Measurements from ENCODE around the gene MATK. TPM values are rescaled to one million over a fixed set of nuclear protein-coding genes. Genes with fewer than 3 reads are reported as not detected.

Gene MATK
- total RNA-seq, 1 donor from 2014 or later, result not detected

DNA sequence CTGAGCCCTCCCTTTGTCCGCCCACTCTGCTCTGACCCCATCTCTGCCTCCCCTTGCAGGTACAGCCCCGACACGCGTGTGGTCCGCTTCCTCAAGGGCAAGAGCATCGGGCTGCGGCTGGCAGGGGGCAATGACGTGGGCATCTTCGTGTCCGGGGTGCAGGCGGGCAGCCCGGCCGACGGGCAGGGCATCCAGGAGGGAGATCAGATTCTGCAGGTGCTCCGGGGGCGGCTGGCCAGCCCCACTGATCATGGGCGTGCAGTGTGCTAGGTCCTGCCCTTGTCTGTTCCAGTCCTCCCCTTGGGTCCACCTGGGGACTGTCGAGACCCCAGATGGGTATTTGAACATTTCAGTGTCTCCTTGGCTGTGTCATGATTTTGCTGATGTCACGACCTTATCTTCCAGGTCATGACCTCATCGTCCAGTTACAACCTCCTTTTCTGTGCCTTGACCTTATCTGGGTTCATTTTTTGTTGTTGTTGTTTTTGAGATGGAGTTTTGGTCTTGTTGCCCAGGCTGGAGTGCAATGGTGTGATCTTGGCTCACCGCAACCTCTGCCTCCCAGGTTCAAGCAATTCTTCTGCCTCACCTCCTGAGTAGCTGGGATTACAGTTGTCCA lies 50.0 kb downstream of the MATK start:
- no peak overlapping the region for H3K4me3 ChIP-seq
- H3K27me3 ChIP-seq, result no peaks in the 10 kb centered on the region
- H3K27ac ChIP-seq, result no peak overlapping the region
- TF ChIP-seq, protein P1, sequence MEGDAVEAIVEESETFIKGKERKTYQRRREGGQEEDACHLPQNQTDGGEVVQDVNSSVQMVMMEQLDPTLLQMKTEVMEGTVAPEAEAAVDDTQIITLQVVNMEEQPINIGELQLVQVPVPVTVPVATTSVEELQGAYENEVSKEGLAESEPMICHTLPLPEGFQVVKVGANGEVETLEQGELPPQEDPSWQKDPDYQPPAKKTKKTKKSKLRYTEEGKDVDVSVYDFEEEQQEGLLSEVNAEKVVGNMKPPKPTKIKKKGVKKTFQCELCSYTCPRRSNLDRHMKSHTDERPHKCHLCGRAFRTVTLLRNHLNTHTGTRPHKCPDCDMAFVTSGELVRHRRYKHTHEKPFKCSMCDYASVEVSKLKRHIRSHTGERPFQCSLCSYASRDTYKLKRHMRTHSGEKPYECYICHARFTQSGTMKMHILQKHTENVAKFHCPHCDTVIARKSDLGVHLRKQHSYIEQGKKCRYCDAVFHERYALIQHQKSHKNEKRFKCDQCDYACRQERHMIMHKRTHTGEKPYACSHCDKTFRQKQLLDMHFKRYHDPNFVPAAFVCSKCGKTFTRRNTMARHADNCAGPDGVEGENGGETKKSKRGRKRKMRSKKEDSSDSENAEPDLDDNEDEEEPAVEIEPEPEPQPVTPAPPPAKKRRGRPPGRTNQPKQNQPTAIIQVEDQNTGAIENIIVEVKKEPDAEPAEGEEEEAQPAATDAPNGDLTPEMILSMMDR (IDR thresholded peaks at IDR 0.05), result no peak
- no peaks in the 10 kb centered on the region for H3K36me3 ChIP-seq
- intact Hi-C loops (cut with DNase I), result no loop called here
- no peak for DNase-seq (ENCODE audit: low spot score in 2 of 2)
- no peaks in the 10 kb centered on the region for H3K9me3 ChIP-seq
- no peaks in the 10 kb centered on the region for H3K4me1 ChIP-seq

DNA sequence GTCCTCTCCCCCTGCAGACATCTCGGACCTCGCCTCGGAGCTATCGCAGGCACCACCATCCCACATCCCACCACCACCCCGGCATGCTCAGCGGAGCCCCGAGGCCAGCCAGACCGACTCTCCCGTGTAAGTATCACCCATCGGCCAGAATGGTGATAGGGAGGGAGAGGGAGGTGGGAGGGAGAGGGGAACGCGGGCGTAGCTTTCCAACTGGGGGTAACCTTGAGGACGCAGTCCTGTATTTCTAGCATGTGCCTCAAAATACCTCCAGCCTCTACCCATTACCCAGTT lies 51.9 kb downstream of the MATK start:
- H3K4me3 ChIP-seq, result no peak overlapping the region
- H3K27ac ChIP-seq, result no peak overlapping the region
- intact Hi-C loops (cut with DNase I), result no loop called here
- TF ChIP-seq, protein P1 (IDR thresholded peaks at IDR 0.05), result no peak
- H3K4me1 ChIP-seq, result no peaks in the 10 kb centered on the region
- no peaks in the 10 kb centered on the region for H3K9me3 ChIP-seq
- H3K36me3 ChIP-seq, result no peaks in the 10 kb centered on the region
- no peaks in the 10 kb centered on the region for H3K27me3 ChIP-seq
- no peak for DNase-seq (ENCODE audit: low spot score in 2 of 2)

DNA sequence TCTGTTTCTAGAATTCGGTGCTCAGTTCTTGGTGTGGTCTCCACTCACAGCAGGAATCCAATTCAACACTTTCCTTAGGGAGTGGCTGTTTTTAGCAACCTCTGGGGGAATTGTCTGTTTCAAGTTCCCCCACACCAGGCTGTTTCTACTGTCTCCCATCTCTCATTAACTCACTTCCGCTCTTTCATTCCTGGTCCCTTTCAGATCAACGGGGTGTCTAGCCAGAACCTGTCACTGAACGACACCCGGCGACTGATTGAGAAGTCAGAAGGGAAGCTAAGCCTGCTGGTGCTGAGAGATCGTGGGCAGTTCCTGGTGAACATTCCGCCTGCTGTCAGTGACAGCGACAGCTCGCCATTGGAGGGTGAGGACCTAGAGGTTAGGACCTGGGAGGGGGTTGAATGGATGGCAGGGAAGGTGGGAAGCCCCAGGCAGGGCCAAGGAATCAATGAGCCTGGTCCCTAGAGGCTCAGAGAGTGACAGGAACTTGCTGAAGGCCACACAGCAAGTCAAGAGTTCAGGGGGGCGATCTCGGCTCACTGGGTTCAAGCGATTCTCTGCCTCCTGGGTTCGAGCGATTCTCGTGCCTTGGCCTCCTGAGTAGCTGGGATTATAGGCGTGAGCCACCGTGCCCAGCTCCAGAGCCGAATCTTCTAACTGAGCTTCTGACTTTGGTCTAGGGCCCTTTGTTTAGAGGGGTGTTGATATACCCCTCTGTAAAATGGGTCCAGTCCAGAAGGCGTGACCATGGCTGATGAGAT lies 52.5 kb downstream of the MATK start:
- Histone ChIP-seq H3K9me3 (no peaks in the 10 kb centered on the region), H3K36me3 (no peaks in the 10 kb centered on the region), H3K4me1 (no peaks in the 10 kb centered on the region), H3K27me3 (no peaks in the 10 kb centered on the region), H3K27ac (no peak overlapping the region), H3K4me3 (no peak overlapping the region)
- no peak for DNase-seq (ENCODE audit: low spot score in 2 of 2)
- intact Hi-C loops (cut with DNase I), result no loop called here
- TF ChIP-seq, protein P1 (IDR thresholded peaks at IDR 0.05), result no peak

DNA sequence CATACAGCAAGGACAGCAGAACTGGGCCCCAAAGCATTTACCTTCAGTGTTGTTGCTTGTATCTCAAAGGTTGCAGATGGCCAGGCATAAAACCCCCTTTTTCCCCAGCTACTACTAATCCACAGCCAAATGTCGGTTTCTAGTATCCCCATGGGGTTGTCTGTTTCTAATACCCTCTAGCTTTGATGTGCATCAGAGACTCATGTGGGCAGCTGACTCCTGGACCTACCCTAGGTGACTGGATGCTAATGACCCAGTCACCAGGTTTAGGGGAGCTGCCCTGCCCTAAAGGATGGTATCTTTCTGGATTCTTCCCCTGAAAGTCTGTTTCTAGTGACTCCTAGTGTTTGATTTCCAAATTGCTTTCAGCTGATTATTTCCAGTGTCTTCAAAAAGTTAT lies 54.1 kb downstream of the MATK start:
- TF ChIP-seq, protein P1 (IDR thresholded peaks at IDR 0.05), result no peak
- H3K27me3 ChIP-seq, result no peaks in the 10 kb centered on the region
- intact Hi-C loops (cut with DNase I), result no loop called here

DNA sequence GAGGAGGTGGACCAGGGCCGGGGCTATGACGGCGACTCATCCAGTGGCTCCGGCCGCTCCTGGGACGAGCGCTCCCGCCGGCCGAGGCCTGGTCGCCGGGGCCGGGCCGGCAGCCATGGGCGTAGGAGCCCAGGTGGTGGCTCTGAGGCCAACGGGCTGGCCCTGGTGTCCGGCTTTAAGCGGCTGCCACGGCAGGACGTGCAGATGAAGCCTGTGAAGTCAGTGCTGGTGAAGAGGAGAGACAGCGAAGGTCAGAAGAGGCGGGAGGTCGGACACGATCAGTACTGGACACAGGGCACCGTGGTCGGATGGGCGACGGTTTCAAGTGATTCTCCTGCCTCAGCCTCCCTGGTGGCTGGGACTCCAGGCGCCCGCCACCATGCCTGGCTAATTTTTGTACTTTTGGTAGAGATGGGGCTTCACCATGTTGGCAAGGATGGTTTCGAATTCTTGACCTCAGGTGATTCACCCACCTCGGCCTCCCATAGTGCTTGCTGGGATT lies 55.7 kb downstream of the MATK start:
- Histone ChIP-seq H3K4me3 (no peak overlapping the region), H3K9me3 (no peaks in the 10 kb centered on the region), H3K4me1 (no peaks in the 10 kb centered on the region), H3K27me3 (no peaks in the 10 kb centered on the region), H3K27ac (no peak overlapping the region), H3K36me3 (no peaks in the 10 kb centered on the region)
- TF ChIP-seq, protein P1 (IDR thresholded peaks at IDR 0.05), result no peak
- intact Hi-C loops (cut with DNase I), result no loop called here
- DNase-seq (ENCODE audit: low spot score in 2 of 2), result no peak

More for the DNA sequence above, 54.1 kb downstream of the MATK start:
- no peak overlapping the region for H3K4me3 ChIP-seq
- no peaks in the 10 kb centered on the region for H3K9me3 ChIP-seq
- no peaks in the 10 kb centered on the region for H3K4me1 ChIP-seq
- H3K27ac ChIP-seq, result no peak overlapping the region
- no peaks in the 10 kb centered on the region for H3K36me3 ChIP-seq
- DNase-seq (ENCODE audit: low spot score in 2 of 2), result no peak

Other genes starting within 250 kb of the MATK start
- gene TEKTIP1, start 247.2 kb downstream of the MATK start, total RNA-seq, result not detected
- 133 TPM for gene MFSD12, start 228.8 kb downstream of the MATK start, total RNA-seq
- 149 TPM for gene HMG20B, start 213.4 kb downstream of the MATK start, total RNA-seq
- gene GIPC3, start 200.9 kb downstream of the MATK start, total RNA-seq, result 6.1 TPM
- 37.8 TPM for gene TBXA2R, start 179.5 kb downstream of the MATK start, total RNA-seq
- gene CACTIN, start 159.6 kb downstream of the MATK start, total RNA-seq, result 57.6 TPM
- 87.3 TPM for gene PIP5K1C, start 85.9 kb downstream of the MATK start, total RNA-seq
- 12.6 TPM for gene TJP3, start 78.0 kb downstream of the MATK start, total RNA-seq
- gene APBA3, start 24.7 kb downstream of the MATK start, total RNA-seq, result 58.9 TPM
- 34.9 TPM for gene MRPL54, start 23.7 kb downstream of the MATK start, total RNA-seq
- gene RAX2, start 14.2 kb downstream of the MATK start, total RNA-seq, result not detected
- gene ZFR2, start 82.7 kb upstream of the MATK start, total RNA-seq, result not detected
- gene ATCAY, start 94.3 kb upstream of the MATK start, total RNA-seq, result not detected
- gene NMRK2, start 146.7 kb upstream of the MATK start, total RNA-seq, result not detected
- 135 TPM for gene DAPK3, start 184.7 kb upstream of the MATK start, total RNA-seq
- 1,544 TPM for gene EEF2, start 199.1 kb upstream of the MATK start, total RNA-seq
- 30.8 TPM for gene PIAS4, start 221.4 kb upstream of the MATK start, total RNA-seq